ENCODE measurements around the gene SCML2. TPM values are rescaled to one million over a fixed set of nuclear protein-coding genes. Genes with fewer than 3 reads are reported as not detected.
"Not testable (repeated sequence)": the region's sequence is repeated elsewhere in the genome, so short reads cannot be mapped to it uniquely, and the experiment has no call there.

Gene SCML2
- total RNA-seq, 4 donors from 2014 or later: 0.42 to 2.9 (median 1.3) TPM

GRCh38 chrX:18389966-18390365, 35.5 kb upstream of the SCML2 start:
- no peak for TF ChIP-seq CTCF (IDR thresholded peaks at IDR 0.05 in 4 of 5, conservative IDR thresholded peaks at IDR 0.05 in 1 of 5)
- TF ChIP-seq POLR2A (IDR thresholded peaks at IDR 0.05): no peak
- Histone ChIP-seq H3K4me3 (no peak overlapping the region), H3K27me3 (no peaks in the 10 kb centered on the region), H3K27ac (no peak overlapping the region), H3K9me3 (no peaks in the 10 kb centered on the region), H3K36me3 (no peaks in the 10 kb centered on the region), H3K4me1 (no peaks in the 10 kb centered on the region)
- DNase-seq (no peak), ATAC-seq (no peak)
- in situ Hi-C loops (cut with MboI; ENCODE audit: low sequenced_read_pairs in 4 of 4): loop anchor here (5.0 to 25.0 kb wide), 5 partner anchors 512 to 947 kb away; partner anchors contain the start of gene PDHA1 (in 1 of the 4)
- intact Hi-C loops (cut with DNase I; ENCODE audit: low total_unique reads): loop anchor here (5.0 kb wide), 2 partner anchors 942 to 1222 kb away; no protein-coding TSS in a partner anchor

- intact Hi-C loops (cut with DNase I; ENCODE audit: low total_unique reads): no loop called here
- H3K4me3 ChIP-seq: no peak overlapping the region
- H3K27me3 ChIP-seq: no peaks in the 10 kb centered on the region
- in situ Hi-C loops (cut with MboI; ENCODE audit: low sequenced_read_pairs in 4 of 4): loop anchor here in 2 of 4 donors (25.0 kb wide), 2 partner anchors 535 to 960 kb away; partner anchors contain the start of gene PDHA1 (in 1 of the 2)
- no peaks in the 10 kb centered on the region for H3K36me3 ChIP-seq
- H3K4me1 ChIP-seq: no peaks in the 10 kb centered on the region
- TF ChIP-seq POLR2A (IDR thresholded peaks at IDR 0.05): no peak
- TF ChIP-seq CTCF (IDR thresholded peaks at IDR 0.05 in 4 of 5, conservative IDR thresholded peaks at IDR 0.05 in 1 of 5): no peak
- ATAC-seq (no peak), DNase-seq (no peak)
- no peaks in the 10 kb centered on the region for H3K9me3 ChIP-seq
- H3K27ac ChIP-seq: no peak overlapping the region
These were observed 23.3 kb upstream of the SCML2 start for GRCh38 chrX:18377796-18378195.

GRCh38 chrX:18375131-18375805, 20.8 kb upstream of the SCML2 start:
- H3K27ac ChIP-seq; H3K9me3 ChIP-seq; ATAC-seq; H3K4me3 ChIP-seq; H3K36me3 ChIP-seq; intact Hi-C loops (cut with DNase I; ENCODE audit: low total_unique reads); H3K4me1 ChIP-seq; DNase-seq; H3K27me3 ChIP-seq: not testable (repeated sequence)
- in situ Hi-C loops (cut with MboI; ENCODE audit: low sequenced_read_pairs in 4 of 4): loop anchor here in 2 of 4 donors (25.0 kb wide), 2 partner anchors 537 to 962 kb away; partner anchors contain the start of gene PDHA1 (in 1 of the 2)

- H3K27me3 ChIP-seq; H3K4me3 ChIP-seq; ATAC-seq; intact Hi-C loops (cut with DNase I; ENCODE audit: low total_unique reads); DNase-seq; H3K27ac ChIP-seq; H3K4me1 ChIP-seq; in situ Hi-C loops (cut with MboI; ENCODE audit: low sequenced_read_pairs in 4 of 4); H3K9me3 ChIP-seq; H3K36me3 ChIP-seq: not testable (repeated sequence)
These were observed 14.6 kb upstream of the SCML2 start for GRCh38 chrX:18369096-18369495.

- Histone ChIP-seq H3K36me3 (no peaks in the 10 kb centered on the region), H3K4me1 (no peaks in the 10 kb centered on the region), H3K27ac (no peak overlapping the region), H3K9me3 (no peaks in the 10 kb centered on the region), H3K27me3 (no peaks in the 10 kb centered on the region), H3K4me3 (no peak overlapping the region)
- ATAC-seq (no peak), DNase-seq (no peak)
- TF ChIP-seq POLR2A (IDR thresholded peaks at IDR 0.05): no peak
- no peak for TF ChIP-seq CTCF (IDR thresholded peaks at IDR 0.05 in 4 of 5, conservative IDR thresholded peaks at IDR 0.05 in 1 of 5)
- intact Hi-C loops (cut with DNase I; ENCODE audit: low total_unique reads) (no loop called here), in situ Hi-C loops (cut with MboI; ENCODE audit: low sequenced_read_pairs in 4 of 4) (no loop called here)
These were observed 13.9 kb upstream of the SCML2 start for GRCh38 chrX:18368402-18368801.

All from gastrocnemius medialis (tissue), 4 donors.